Measurements from ENCODE around the gene CCDC91.
"Not testable (repeated sequence)": the region's sequence is repeated elsewhere in the genome, so short reads cannot be mapped to it uniquely, and the experiment has no call there.

Gene CCDC91

DNA sequence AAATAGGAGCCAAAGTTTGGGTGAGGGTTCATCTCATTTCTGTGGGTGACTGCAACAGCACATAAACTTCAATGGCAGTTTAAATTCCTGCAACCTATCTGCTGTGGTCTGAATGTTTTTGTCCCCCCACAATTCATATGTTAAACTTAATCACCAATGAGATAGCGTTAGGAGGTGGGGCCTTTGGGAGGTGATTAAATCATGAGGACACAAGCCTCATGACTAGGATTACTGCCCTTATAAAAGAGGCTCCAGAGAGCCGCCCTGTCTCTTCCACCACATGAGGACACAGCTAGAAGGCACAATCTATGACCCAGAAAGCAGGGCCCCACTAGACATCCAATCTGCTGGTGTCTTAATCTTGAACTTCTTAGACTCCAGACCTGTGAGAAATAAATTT lies 3.8 kb upstream of the CCDC91 start:
- DNase-seq = no peak

DNA sequence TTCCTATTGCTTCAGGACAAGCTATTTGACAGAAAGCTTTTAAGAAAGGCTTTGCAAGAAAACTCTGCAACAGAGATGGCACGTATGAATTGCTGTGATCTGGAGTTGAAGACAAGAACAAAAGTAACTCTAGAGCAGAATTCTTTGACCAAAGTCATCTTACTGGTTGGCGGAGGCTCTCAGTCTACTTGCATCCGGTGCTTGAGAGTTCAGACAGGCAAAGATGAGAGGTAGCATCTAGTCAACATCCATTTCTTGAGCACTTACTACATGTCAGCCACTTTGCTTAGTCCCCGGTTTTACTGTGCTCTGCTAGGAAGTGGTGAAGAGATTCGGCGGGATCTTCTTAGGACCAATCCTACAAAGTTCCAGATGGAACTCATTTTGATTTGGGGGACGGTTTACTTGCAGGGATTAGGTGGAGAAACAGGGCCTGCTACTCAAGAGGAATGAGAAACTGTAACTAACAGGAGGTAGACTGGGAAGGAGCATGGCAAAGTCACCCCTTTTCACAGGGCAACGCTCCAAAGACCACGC lies 404 bp upstream of the CCDC91 start:
- DNase-seq = no peak

DNA sequence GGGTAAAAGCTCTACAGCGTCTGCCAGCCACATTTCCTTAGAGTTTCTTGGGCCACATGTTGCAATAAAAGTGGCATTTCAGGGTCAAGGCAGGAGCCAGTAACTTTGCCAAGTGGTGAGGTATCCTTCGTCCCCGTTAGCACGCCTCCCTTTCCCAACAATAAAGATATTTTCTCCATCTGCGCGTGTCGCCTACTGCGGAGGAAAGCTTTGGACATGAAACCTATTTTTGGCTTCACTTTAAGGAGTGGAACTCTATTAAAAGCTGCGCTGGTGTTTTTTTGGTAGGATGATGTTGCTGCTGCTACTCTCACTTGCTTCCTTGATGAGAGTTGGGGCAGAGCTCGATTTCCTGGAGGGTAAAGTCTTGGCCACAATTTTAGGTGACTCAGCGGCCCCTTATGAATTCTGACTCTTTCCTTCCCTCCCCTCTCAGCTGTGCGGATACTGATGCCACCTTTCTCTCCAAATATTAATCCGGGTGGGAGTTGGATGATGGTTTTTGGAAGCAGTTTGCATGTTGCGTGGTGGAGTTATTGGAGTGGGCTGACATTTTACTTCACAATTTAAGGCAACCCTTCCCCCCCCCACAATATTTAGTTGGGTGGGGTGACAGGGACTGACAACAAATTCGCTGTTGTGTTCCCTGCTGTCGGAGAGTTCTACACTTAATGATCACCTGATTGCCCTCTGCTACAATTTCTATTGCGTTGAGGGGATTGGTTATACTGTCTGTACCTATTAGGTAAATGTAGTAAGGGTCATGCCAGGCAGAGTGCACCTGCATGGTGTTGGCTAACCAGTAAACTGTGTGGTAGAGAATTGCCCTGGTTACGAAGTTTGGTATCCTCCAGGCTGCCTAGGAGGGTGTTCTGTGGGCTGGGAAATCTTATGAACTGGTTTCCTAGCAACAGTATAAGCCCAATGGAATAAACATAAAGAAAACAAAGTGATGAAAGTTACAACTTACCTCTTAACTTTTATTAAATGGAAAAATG lies 1.1 kb downstream of the CCDC91 start:
- DNase-seq = no peak

DNA sequence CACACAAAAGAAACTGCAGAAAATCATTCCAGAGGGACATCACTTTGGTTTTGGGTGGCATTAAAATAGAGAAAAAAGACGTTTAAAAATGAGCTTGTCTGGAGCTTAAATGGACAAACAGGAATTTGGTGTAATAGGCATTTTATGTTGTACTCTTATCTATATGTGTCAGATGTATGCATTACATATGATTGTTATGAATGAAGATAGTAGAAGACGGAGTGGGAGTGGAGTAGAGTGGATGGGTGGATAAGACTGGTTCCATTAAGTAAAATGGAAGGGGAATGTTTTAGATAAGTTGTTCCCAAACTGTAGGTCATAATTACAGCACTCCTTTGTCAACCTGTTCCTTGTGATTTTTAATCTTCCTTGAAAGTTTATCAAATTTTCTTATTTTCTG lies 1.9 kb downstream of the CCDC91 start:
- no peak for DNase-seq

DNA sequence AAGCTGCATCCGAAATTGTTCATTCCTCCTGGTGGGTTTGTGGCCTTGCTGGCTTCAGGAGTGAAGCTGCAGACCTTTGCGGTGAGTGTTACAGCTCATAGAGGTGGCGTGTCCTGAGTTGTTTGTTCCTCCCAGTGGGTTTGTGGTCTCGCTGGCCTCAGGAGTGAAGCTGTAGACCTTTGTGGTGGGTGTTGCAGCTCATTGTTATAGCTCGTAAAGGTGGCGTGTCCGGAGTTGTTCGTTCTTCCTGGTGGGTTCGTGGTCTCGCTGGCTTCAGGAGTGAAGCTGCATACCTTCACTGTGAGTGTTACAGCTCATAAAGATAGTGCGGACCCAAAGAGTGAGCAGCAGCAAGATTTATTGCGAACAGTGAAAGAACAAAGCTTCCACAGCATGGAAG lies 4.4 kb downstream of the CCDC91 start:
- DNase-seq = not testable (repeated sequence)

DNA sequence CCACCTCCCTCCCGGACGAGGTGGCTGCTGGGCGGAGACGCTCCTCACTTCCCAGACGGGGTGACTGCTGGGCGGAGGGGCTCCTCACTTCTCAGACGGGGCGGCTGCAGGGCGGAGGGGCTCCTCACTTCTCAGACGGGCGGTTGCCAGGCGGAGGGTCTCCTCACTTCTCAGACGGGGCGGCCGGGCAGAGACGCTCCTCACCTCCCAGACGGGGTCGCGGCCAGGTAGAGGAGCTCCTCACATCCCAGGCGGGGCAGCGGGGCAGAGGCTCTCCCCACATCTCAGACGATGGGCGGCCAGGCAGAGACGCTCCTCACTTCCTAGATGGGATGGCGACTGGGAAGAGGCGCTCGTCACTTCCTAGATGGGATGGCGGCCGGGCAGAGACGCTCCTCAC lies 10.9 kb downstream of the CCDC91 start:
- not testable (repeated sequence) for DNase-seq

DNA sequence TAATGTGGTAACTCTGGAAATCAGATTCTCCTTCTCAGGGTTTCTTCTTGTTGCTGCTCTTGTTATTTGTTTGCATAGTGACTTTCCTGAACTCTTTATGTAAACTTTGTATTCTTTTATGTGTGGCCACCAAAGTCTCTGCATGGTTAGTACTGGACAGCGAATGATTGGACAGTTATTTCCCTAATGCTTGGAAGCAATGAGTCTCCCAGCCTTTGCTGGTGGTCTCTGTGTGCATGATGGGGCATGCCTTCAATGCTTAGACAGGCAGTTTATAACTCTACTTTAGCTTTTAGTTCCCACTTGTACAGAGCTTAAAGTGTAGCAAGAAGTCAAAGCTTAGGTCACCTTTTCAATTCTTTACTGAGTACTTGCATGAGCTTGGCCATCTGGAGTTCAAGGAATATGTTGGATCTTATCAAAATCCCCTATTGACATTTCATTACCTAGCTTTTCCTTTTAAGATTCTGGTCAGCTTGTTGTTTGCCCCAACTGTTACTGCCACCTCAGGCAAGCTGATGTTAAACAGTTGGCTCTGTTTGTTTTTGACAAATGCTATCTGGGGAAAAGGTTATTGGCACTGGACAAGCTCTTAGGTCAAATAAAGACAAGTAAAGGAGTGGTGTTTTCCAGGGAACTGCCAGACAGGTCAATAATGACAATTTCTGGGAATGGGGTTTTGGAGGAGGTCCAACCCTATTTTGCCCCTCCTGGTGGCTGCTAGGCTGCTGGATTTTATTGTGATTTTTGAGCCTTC lies 12.3 kb downstream of the CCDC91 start:
- no peak for DNase-seq

DNA sequence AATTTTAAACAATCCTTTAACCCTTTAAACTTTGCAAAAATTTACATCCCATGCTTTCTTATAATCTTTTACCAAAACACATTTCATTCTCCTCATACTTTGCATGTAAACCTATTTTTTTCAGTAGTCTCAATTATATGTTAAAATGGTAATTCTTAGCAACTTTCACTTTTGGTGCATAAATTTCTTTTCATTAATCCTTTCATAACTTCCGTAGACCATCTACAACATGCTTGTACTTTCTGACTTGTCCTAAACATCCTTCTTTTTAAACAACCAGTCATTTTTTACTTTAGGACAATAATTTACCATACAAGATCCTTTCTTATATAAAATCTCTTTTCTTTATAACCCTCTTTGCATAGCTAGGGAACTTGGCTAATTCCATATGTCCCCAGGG lies 19.5 kb downstream of the CCDC91 start:
- no peak for DNase-seq

DNA sequence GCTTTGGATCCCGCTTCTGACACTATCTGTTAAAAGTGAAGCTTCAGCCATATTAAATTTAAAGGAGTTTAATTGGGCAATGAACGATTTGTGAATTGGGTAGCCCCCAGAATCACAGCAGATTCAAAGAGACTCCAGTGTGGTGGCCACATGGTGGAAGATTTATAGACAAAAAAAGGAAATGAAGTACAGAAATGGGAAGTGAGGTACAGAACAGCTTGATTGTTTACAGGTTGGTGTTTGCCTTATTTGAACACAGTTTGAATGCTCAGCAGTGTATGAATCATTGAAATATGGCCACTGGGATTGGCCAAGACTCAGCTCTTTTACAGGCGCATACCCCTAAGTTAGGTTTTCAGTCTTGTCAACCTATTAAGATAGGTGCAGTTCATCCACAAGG lies 21.9 kb downstream of the CCDC91 start:
- DNase-seq = no peak

DNA sequence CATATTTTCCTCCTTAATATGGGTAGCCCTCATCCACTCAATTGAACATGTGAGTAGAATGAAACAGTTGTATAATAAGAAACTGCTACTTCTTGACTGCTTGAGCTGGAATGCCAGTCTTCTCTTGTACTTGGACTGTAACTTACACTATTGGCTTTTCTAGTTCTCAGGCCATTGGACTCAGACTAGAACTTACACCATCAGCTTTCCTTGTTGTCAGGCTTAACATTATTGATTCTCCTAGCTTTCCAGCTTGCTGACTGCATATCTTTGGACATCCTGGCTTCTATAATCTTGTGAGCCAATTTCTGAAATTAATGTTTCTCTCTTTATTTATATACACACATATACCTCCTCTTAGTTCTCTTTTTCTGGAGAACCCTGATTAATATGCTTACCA lies 24.8 kb downstream of the CCDC91 start:
- DNase-seq = no peak

DNA sequence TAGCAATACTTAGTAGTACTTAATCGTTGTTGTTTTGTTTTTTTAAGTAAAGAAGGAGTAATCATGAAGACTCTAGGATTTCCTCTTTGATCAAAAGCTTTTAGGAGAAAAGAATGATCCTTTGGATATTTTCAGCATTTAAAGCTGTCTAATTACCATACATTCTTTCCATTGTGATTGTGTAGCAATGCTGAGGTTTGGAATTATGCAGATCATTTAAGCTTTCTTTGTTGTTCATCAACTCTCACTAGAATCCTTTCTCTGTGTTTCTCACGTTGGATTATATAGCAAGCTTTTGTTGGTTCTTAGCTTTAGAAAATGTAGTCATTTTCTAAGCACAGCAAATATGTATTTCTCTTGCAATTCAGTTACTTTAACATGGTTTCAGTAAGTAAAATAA lies 25.8 kb downstream of the CCDC91 start:
- no peak for DNase-seq

DNA sequence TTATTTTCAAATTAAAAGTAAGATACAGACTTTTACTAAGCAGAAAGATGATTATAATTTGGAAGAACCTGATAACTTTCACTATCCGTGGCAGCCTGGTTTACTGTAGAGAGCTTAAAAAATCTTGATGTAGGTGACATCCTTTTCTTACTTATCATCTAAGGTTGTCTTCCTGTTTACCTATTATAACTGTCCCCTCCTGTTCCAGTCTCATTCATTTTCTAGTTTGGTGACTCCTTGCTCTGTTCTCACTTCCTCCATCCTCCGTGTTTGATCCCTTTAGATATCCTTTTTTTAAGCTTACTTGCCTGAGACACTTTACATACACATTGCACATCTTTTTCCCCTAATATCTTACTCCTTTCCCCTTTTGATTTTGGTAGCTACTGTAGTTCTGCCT lies 27.5 kb downstream of the CCDC91 start:
- DNase-seq = no peak

DNA sequence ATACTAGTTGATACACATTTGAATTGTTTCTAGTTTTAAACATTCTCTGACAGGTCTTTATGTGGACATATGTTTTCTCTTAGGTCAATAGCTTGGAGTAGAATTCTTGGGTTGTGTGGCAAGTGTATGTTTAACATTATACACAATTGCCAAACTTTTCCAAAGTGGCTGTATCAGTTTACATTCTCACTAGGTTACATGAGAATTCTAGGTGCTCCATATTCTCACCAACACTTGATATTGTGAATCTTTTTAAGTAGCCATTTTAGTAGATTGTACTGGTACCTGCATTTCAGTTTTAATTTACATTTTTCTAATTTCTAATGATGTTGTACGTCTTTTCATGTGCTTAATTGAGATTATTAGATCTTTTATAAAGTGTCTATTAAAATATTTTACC lies 28.6 kb downstream of the CCDC91 start:
- DNase-seq = no peak

DNA sequence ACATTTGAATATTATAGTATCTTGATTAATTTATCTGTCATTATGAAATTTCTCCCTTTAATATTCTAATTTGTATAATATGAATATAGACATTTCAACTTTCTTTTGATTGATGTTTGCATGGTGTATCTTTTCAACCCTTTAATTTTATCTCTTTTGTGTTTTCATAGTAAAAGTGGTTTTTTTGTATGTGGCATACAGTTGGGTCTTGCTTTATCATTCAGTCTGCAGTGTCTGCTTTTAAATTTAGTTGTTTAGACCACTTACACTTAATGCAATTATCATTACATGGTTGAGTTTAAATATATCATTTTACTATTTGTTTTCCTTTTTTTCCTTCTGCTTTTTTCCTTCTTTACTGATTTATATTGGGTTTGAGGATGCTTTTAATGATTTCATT lies 29.6 kb downstream of the CCDC91 start:
- no peak for DNase-seq

DNA sequence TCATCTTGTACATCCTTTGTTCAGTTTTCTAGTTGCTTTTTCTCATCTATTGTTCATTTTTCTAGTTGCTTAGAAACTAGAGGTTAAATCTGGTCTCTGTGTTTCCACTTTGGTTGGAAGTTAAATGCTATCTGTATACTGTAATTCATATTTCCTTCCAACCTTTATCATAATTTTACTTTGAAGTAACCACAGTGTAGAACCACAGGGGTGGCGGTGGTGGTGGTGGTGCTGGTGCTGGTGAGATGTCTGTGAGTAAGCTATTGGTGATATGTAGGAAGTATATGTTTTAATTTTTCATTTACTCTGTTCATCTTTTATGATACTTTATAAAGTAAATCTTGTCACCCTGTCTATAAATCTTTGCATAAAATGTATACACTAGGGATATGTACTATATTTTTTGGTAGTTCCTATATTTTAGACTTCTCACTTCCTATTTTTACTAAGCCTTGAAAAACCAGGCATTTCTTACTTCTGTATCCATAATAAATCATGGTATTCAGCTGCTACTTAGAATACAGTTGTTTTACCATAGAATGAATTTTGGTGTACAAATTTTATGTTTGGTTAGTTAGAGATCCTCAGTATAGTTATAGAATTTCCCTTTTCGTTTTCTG lies 31.9 kb downstream of the CCDC91 start:
- DNase-seq = no peak

DNA sequence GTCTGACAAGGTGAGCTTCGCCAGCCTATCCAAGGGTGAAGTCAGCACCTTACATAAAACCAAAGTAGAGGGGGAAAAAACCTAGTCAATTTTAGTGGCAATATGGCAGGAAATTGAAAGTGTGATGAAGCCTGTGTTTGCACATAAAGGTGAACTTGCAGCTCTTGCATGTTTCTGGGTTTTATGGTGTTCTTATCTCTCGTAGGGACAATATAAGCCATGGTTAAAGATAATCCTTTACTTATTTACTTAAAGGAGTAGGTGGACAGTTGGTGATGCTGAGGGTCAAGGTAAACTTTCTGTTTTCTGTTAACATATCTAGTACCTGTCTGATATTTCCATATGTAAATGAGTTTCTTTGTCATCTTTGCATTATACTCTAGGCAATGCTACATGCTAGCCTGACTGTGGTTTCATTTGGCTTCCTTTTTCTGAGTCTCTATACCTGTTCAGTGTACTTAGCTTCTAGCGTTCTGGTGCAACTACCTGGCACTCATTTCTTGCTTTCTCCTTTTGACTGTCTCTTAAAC lies 32.8 kb downstream of the CCDC91 start:
- DNase-seq = no peak

DNA sequence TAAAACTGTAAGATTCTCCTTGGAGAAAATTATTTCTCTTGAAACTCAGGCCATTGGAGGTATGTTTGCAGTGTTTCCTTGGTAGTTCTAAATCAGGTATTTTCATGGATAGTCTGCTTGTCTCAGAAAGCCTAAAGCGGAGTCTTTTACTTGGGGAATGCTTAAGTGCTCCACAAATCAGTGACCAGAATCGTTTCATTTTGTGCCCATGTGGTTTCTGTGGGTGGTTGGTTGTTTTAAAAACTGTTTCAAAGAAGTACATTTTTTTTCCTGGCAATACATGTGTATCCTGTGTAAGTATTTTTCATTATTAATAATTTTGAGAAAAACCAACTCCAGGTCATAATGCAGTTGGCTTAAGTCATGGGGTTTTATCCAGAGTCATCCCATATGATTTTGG lies 33.6 kb downstream of the CCDC91 start:
- DNase-seq = no peak

DNA sequence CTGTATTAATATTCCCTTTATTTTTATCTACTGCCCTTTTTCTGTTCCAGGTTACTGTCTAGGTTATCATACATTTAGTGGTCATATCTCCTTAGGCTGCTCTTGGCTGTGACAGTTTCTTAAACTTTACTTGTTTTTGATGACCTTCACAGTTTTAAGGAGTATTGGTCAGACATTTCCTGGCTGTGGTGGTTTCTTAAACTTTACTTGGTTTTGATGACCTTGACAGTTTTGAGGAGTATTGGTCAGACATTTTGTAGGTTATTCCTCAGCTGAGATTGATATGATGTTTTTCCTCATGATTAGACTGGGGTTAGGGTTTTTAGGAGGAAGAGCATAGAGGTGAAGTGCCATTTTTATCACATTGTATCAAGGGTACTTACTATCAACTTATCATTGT lies 36.4 kb downstream of the CCDC91 start:
- DNase-seq = no peak

DNA sequence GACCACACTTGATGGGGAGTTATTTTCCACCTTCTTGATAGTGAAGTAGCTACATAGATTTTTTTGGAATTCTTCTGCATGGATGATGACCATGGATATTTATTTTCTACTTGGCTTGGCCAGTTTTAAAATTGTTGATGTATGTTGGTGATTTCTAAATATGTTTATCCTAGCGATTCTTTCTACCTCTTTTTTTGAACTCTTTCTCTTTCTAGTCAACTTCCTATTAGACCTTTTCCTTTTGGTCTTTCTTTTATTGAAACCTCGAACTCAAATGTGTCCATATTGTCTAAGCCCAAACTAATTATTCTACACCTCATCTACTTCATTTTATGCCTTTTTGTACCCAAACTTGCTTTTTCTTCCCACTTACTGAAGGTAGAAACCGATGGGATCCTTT lies 37.0 kb downstream of the CCDC91 start:
- DNase-seq = no peak

DNA sequence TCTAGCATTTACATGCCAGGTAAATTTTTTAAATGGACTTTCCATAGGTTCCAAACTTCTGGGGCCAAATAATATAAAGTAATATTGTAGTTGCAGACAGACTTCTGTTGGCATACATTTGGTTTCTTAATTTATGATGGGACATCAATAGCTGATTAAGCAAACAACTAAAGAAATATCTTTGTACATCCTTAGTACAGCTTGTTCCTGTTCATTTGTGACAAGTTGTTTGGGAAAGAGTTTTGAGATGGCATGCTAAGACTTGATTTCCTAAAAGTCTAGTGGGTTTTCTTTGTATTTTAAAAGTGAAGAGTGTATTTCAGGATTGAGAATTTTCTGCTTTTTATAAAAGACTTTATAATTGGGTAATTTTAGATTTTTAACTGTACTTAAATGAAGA lies 41.0 kb downstream of the CCDC91 start:
- DNase-seq = no peak

DNA sequence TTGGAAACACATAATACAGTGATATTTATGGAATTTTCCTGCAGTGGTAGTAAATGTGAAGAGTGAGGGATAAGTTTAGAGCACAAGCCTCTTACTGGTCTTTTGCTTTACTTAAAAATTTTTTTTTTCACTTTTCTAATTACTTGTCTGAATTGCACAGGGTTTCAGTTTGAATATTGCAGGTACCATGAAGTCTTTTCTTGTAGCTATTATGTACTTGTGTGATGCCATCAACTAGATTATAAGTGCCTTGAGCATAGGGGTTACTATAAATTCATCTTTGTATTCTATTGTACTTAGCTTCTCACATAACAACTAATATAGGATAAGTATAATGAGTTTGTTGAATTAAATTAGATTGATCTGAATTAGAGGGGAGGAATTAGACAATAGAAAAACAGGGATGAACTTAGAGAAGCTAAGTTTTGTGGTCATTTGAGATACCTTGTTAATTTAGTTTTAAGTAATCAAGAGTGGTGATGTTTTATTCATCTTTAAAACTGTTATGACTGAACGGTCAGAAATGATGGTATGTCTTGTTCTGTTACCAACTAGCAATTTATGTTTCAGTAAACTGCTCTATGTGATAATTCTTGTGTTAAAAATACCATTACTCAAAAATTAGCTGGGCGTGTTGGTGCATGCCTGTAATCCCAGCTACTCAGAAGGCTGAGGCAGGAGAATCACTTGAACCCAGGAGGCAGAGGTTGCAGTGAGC lies 42.1 kb downstream of the CCDC91 start:
- no peak for DNase-seq

DNA sequence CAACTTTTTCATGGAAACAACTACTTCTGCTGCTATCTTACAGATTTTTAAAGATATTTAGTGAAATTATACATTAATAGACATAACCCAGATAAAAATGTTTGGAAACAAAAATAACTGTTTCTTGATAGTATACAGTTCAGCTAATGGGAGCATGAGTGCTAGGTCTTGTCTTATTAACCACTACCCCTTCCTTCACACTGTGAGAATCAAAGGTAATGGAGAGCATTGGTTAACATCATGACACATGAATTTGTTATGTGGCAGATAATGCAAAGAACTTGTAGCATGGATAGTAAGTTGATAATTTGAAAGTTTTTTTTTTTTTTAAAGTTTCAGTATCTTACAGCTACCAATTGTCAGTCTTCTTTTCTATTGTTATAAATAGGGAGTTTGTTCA lies 44.2 kb downstream of the CCDC91 start:
- no peak for DNase-seq
